HepG2 (cell line): ENCODE data around the gene ADAMTS4. TPM values are rescaled to one million over a fixed set of nuclear protein-coding genes. Genes with fewer than 3 reads are reported as not detected.
A peak's percentile ranks its signal among the peaks of the same experiment; 100 is the strongest.

Experiments used
- AHDC1 ChIP-seq: sonication (generic); formaldehyde crosslinking; IDR thresholded peaks from 2 replicates; pipeline ENCODE4 v1.5.1; 2020; ENCODE audit warnings: mild to moderate bottlenecking, missing genetic modification reagents, borderline replicate concordance
- GABPA ChIP-seq, 2 experiments: IDR thresholded peaks; 2 replicates each; pipeline ENCODE4 v1.6.1; 2011 to 2016; ENCODE audit warnings: low read depth in 2 of 2, low read length in 1 of 2, missing biosample characterization in 1 of 2, missing genetic modification characterization in 1 of 2
- TEAD3 ChIP-seq: optimal IDR thresholded peaks from 2 replicates; pipeline ENCODE3; 2016; ENCODE audit warnings: borderline replicate concordance
- ZNF660 ChIP-seq: sonication (generic); formaldehyde crosslinking; IDR thresholded peaks from 2 replicates; pipeline ENCODE4 v1.5.1; 2020; ENCODE audit warnings: mild to moderate bottlenecking, low read depth, missing genetic modification reagents, borderline replicate concordance
- polyA plus RNA-seq, 8 experiments: library from polyadenylated mRNA; depleted of rRNA in 3 of 8; stranded (reverse) in 7 of 8; unstranded in 1 of 8; fragments of >200 nt; fragmentation: Illumina TruSeq in 4 of 8; extraction: Trizol in 4 of 8; gene quantifications; 2 replicates each; pipeline versions ENCODE4 v1.2.1 to v1.2.3, GENCODE V29; 2011 to 2016; ENCODE audit warnings: low read depth in 4 of 8, missing spikeins in 1 of 8, mixed read lengths in 1 of 8; ENCODE audit not compliant: insufficient read depth in 1 of 8
- total RNA-seq, 5 experiments: library from RNA; depleted of rRNA; stranded (reverse); fragments of >200 nt; fragmentation: Illumina TruSeq; extraction: Trizol; gene quantifications; 2 replicates each; pipeline ENCODE4 v1.2.3, GENCODE V29; 2016; ENCODE audit warnings: low read depth in 1 of 5

Gene ADAMTS4
- total and polyA plus RNA-seq, 2 of the 13 experiments (the other 11 are each of a cell fraction or from before 2014, with no cell fraction given), result 0.51 to 1.7 TPM

GRCh38 chr1:161159087-161159912, 39.6 kb downstream of the ADAMTS4 start, which contains the start of gene USP21 (continued):
- 0 out of 2 replicates have a peak, but pooled peaks have one; percentile 23 for TF ChIP-seq AHDC1 (CRISPR knock-in tag)
- TF ChIP-seq ZNF660 (CRISPR knock-in tag), result no peak
- no peak for TF ChIP-seq TEAD3 (CRISPR knock-in tag)
- TF ChIP-seq GABPA (IDR thresholded peaks at IDR 0.05; ENCODE audit: low read depth, low read length), result no peak
- TF ChIP-seq GABPA (CRISPR knock-in tag; IDR thresholded peaks at IDR 0.05; ENCODE audit: low read depth), result peak; percentile 54; the same call in 1 of the 2 replicates
